Activated CD4-positive, alpha-beta T cell treated with anti-CD3 and anti-CD28 coated beads for 48 hours (primary cell): ENCODE data around the gene IL17C.
"Not testable (repeated sequence)": the region's sequence is repeated elsewhere in the genome, so short reads cannot be mapped to it uniquely, and the experiment has no call there.

ENCODE experiments used
- DNase-seq: peaks from one replicate; pipeline ENCODE4 v3.0.0-alpha.2; 2020

IL17C gene, protein sequence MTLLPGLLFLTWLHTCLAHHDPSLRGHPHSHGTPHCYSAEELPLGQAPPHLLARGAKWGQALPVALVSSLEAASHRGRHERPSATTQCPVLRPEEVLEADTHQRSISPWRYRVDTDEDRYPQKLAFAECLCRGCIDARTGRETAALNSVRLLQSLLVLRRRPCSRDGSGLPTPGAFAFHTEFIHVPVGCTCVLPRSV

GRCh38 chr16:88638323-88639230 lies at the start of gene IL17C:
IL17C (plus strand) TSS chr16:88638572; CDS start chr16:88638642, 70 bp downstream.
- peak; percentile 26 for DNase-seq

GRCh38 chr16:88588754-88589153 lies 49.6 kb upstream of the IL17C start:
- DNase-seq, result no peak

DNA sequence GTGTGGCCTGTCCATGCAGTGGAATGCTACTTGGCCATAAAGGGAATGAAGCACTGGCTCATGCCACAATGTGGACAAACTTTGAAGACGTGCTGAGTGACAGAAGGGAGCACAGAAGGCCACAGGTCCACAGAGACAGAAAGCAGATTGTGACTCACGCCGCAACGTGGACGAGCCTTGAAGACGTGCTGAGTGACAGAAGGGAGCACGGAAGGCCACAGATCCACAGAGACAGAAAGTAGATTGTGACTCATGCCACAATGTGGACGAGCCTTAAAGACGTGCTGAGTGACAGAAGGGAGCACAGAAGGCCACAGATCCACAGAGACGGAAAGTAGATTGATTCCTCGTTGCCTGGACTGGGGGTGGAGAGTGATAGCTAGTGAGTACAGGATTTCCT lies 48.9 kb upstream of the IL17C start:
- peak; percentile 18 for DNase-seq

DNA sequence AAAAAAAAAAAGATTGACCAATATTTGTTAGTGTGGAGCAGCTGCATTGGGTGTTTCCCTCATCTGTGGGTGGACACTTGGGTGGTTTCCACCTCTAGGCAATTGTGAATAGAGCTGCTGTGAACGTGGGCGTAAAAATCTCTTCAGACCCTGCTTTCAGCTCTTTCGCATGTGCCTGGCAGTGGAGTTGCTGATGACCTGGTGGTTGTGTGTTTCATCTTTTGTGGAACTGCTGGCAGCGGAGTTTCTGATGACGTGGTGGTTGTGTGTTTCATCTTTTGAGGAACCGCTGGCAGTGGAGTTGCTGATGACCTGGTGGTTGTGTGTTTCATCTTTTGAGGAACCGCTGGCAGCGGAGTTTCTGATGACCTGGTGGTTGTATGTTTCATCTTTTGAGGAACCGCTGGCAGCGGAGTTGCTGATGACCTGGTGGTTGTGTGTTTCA lies 46.8 kb upstream of the IL17C start:
- DNase-seq, result peak; percentile 58

DNA sequence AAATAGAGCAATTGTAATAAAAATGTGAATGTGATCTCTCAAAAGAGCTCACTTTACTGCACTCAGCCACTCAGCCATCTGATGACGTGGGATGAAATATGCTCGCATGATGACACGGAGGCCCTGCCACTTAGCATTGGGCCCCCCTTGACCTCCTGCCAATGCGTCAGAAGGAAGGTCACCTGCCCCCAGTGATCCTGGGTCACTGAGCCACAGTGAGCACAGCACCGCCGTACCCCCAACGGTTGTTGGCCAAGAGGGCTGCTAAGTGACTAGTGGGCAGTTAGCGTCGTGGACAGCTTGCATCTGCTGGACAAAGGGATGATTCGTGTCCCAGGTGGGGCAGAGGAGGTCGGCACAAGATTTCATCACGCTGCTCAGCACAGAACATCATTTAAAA lies 45.3 kb upstream of the IL17C start:
- no peak for DNase-seq

- DNase-seq, result no peak
Observed at GRCh38 chr16:88593489-88593888, 44.9 kb upstream of the IL17C start.

DNA sequence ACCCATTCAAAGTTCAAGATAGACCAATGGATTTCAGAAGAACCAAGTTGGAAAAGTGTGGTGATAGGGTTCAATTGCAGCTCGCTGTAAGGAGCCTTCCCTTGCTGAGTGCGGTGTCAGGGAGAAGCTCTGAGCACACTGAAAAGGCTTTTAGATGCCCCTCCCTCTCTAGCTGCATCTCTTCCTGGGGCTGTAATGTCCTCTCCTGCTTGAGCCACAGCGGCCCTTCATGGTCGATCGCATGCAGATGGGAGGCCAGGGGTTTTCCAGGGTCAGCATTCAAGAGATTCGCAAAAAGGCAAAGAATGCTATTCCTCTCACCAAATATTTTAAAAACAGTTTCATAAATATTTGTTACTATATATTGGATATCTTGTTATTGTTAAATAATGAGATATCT lies 44.5 kb upstream of the IL17C start:
- DNase-seq, result no peak

- DNase-seq, result no peak
Observed at GRCh38 chr16:88595101-88595500, 43.3 kb upstream of the IL17C start.

- no peak for DNase-seq
Observed at GRCh38 chr16:88595921-88596320, 42.5 kb upstream of the IL17C start.

GRCh38 chr16:88596483-88596882 lies 41.9 kb upstream of the IL17C start:
- no peak for DNase-seq

GRCh38 chr16:88597856-88598491 lies 40.4 kb upstream of the IL17C start:
- no peak for DNase-seq

- DNase-seq, result no peak
Observed at GRCh38 chr16:88599092-88599733, 39.2 kb upstream of the IL17C start.

DNA sequence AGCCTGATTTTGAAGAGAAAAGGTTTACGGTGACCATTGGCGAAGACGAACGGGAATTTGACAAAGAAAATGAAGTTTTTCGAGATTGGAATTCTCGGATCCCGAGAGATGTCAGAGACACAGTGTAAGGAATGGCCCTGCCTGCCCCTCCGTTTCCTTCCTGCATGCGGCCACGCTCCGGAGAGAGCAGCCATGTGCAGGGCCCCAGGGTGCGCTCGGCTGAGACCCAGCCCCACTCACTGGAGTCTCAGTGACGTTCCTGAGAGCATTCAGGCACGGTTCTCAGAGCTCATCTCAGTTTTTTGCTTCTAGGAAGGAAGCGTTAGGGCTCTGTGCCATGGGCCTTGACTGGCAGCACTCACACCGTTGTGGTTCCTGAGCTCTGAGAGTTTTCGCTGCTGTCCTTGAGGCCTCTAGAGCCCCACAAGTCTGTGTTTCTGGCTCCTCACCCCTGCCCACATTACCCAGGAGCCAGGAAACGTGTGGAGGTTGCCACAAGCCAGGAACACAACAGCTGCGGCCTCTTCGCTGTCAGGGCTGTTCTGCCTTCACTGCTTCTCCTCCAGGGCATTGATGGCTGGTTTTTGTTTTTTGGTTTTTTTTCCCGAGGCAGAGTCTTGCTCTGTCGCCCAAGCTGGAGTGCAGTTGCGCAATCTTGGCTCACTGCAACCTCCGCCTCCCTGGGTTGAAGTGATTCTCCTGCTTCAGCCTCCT lies 38.4 kb upstream of the IL17C start:
- DNase-seq, result no peak

- DNase-seq, result no peak
Observed at GRCh38 chr16:88600539-88600896, 37.9 kb upstream of the IL17C start.

DNA sequence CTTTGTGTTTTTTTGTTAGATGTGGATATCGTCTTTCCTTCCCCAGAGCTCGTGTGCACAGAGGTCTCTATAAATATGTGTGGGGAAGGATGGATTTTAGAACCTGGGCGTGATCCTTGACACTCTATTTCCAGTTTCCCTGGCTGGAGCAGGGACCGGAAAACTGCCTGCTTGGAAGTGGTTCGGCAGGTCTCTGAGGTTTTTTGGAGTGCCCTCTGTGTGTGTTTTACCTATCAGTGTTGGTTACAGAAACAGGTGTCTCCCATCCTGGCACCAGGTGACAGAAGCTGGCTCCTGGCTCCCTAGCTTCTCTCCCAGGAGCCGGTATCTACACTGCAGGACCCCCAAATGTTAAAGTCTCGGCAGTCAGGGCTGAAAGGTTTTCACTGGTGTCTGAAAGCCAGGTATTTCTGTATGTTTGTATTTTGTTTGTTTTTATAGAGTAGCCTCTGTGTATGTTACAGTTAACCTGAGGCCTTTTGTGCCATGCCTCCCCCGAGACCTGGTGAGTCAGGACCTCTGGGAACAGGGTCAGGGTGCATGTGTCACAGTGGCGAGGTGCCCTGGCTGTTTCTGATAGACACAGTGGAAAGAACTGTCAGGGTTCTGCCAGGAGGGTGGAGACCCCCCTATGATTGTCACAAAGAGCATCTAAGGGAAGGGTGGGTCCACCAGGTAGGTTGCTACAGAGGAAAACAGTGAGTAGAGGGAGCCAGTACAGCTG lies 36.9 kb upstream of the IL17C start:
- no peak for DNase-seq

DNA sequence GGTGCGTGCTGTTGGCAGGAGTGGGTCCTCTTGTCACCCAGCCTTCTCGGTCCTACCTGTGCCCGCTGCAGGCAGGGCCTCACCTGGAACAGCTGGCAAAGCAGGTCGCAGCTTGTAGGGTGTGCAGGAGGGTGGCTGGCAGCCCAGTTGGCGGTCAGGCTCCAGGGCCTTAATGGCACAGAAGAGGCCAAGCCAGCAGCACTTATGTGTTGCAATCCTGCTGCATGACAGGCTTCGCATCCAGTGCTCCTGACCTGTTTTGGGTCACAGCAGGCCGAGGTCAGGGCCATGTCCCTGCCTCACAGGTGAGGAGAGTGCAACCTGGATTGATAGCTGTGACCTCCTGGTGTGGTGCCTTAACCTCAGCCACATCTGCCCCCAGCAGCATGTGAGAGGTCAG lies 36.3 kb upstream of the IL17C start:
- no peak for DNase-seq

DNA sequence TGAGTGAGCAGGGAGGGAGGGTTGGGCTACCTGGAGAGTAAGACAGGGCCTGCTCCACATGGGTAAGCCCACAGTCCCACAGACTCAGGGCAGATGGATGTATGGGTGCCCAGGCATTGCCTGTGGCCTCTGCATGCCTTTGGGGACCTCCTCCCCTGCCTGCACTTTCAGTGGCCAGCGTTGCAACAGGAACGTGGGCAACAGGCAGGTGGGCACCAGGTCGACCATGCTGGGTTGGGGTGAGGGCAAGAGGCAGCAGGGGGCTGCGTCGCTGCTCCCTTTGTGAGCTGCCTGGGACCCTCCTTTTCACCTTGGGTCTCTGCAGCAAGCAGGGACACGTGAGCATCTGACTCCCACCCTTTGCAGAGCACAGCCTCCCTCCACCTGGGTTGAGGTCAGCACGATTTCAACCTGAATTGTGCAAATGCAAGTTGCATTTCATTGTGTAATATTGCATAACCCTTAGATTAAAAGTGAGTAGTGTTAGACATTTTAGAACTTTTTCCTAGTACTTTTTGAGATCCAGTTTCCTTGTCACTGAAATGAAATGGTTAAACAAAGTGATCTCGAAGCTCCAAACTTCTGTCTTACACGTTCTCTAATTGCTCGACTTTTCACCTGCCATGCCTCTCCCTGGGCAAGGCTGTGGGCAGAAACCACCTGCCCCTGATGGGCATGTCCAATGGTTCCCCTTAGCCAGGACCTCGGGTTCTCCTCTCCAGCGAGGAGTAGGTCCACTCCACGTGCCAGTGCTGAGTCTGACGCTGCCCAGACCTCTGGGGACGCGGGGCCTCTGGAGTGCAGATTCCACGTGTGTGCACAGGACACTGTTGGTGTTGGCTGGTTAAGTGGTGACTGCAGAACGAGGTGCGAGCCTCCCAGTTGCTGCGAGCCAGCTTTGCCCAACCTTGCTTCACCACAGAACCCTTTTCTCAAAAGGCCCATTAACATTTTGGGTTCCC lies 32.9 kb upstream of the IL17C start:
- DNase-seq, result no peak

DNA sequence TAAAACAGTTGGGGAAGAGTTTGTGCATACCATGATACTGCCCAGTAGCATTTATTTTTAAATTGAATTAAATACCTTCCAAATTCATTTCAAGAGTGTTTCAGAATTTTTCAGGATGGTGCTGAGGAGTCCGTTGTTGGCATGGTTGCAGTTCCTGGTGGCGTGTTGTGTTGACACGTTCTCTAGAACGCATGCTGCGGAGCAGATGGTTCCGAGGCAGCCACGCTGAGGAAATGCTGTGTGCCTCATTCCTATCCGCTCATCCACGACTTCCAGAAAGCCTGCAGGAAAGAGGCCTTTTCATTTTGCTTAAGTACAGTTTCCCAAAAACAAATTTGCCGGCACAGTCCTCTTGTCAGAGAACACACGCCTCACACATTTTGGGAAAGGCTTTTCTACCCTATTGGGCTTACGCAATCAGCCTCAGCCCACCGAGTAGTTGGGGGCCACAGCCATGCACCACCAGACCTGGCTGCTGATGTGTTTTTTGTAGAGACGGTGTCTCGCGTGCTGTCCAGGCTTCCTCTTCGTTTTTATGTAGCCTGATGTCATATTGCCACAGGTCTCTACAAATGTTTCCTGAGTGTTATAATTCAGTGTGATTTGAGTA lies 32.1 kb upstream of the IL17C start:
- no peak for DNase-seq

GRCh38 chr16:88608076-88608475 lies 30.3 kb upstream of the IL17C start:
- DNase-seq, result no peak

GRCh38 chr16:88609426-88609825 lies 28.9 kb upstream of the IL17C start:
- not testable (repeated sequence) for DNase-seq
